ENCODE data around the gene WASF2. TPM values are rescaled to one million over a fixed set of nuclear protein-coding genes. Genes with fewer than 3 reads are reported as not detected.

Gene WASF2
- total and polyA plus RNA-seq, 2 of the 13 experiments (the other 11 are each of a cell fraction or from before 2014, with no cell fraction given) = 10.4 to 27.7 TPM

DNA sequence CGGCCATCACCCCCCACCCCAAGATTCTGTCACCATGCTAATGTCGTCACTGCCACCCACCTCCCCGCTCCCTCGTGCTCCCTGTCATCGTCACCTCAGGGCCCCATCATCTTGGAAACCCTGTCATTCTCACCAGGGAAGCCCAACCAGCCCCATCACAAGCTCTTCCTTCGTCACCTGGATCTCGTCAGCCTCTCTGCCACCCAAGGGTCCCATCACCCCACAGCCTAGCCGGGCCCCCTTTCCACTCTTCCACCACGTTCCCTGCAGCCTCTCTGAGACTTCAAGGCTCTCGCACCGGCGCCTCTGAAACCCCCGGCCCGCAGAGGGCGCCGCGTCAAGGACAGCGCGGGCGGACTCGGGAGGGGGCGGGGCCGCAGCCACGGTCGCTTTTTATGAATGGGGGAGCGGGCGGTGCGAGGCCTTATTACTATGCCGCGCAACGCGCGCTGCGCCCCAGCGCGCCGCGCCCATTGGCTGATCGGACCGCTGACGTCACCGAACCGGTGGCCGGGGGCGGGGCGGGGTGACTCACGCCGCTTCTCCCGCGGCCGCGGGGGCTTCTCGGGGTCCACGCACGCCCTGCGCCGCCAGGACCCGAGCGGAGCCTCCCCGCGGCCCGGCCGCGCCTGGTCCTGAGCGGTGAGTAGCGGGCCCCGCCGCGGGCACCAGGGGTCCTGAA lies 97.7 kb downstream of the WASF2 start, which contains the start of gene GPR3 (continued):
- no peak; the same call in 1 of the 2 replicates for TF ChIP-seq PRMT3 (CRISPR knock-in tag; IDR thresholded peaks at IDR 0.05; ENCODE audit: borderline replicate concordance, low read depth)
- TF ChIP-seq ZFP36 (IDR thresholded peaks at IDR 0.05; ENCODE audit: borderline replicate concordance, low read depth, low read length, partially characterized antibody) = no peak
- TF ChIP-seq, protein P1, sequence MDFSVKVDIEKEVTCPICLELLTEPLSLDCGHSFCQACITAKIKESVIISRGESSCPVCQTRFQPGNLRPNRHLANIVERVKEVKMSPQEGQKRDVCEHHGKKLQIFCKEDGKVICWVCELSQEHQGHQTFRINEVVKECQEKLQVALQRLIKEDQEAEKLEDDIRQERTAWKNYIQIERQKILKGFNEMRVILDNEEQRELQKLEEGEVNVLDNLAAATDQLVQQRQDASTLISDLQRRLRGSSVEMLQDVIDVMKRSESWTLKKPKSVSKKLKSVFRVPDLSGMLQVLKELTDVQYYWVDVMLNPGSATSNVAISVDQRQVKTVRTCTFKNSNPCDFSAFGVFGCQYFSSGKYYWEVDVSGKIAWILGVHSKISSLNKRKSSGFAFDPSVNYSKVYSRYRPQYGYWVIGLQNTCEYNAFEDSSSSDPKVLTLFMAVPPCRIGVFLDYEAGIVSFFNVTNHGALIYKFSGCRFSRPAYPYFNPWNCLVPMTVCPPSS (IDR thresholded peaks at IDR 0.05) = no peak
- no peak for TF ChIP-seq GABPA (IDR thresholded peaks at IDR 0.05; ENCODE audit: low read depth, low read length)
- no peak for TF ChIP-seq GABPA (CRISPR knock-in tag; IDR thresholded peaks at IDR 0.05; ENCODE audit: low read depth)
- no peak for TF ChIP-seq TARDBP (CRISPR knock-in tag; IDR thresholded peaks at IDR 0.05)
- TF ChIP-seq ZNF670 (CRISPR knock-in tag; IDR thresholded peaks at IDR 0.05; ENCODE audit: borderline replicate concordance) = peak; percentile 59; the same call in 1 of the 2 replicates
- no peak for TF ChIP-seq ZNF83 (CRISPR knock-in tag; IDR thresholded peaks at IDR 0.05; ENCODE audit: borderline replicate concordance)
- TF ChIP-seq, protein P2, sequence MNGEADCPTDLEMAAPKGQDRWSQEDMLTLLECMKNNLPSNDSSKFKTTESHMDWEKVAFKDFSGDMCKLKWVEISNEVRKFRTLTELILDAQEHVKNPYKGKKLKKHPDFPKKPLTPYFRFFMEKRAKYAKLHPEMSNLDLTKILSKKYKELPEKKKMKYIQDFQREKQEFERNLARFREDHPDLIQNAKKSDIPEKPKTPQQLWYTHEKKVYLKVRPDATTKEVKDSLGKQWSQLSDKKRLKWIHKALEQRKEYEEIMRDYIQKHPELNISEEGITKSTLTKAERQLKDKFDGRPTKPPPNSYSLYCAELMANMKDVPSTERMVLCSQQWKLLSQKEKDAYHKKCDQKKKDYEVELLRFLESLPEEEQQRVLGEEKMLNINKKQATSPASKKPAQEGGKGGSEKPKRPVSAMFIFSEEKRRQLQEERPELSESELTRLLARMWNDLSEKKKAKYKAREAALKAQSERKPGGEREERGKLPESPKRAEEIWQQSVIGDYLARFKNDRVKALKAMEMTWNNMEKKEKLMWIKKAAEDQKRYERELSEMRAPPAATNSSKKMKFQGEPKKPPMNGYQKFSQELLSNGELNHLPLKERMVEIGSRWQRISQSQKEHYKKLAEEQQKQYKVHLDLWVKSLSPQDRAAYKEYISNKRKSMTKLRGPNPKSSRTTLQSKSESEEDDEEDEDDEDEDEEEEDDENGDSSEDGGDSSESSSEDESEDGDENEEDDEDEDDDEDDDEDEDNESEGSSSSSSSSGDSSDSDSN (CRISPR knock-in tag; IDR thresholded peaks at IDR 0.05) = 0 out of 2 replicates have a peak, but pooled peaks have one; percentile 11
- TF ChIP-seq SIN3A (IDR thresholded peaks at IDR 0.05; ENCODE audit: borderline replicate concordance, low read depth, low read length) = peak; percentile 67; the same call in 1 of the 2 replicates
- TF ChIP-seq ADNP (CRISPR knock-in tag; IDR thresholded peaks at IDR 0.05) = no peak
- no peak for TF ChIP-seq ZBTB26 (CRISPR knock-in tag; IDR thresholded peaks at IDR 0.05; ENCODE audit: borderline replicate concordance)
- TF ChIP-seq DNMT1 (CRISPR knock-in tag; IDR thresholded peaks at IDR 0.05) = 0 out of 2 replicates have a peak, but pooled peaks have one; percentile 25
- TF ChIP-seq ONECUT2 (CRISPR knock-in tag; IDR thresholded peaks at IDR 0.05) = no peak
- no peak for TF ChIP-seq RCOR2 (CRISPR knock-in tag; IDR thresholded peaks at IDR 0.05)
- no peak for TF ChIP-seq ZNF354B (CRISPR knock-in tag; IDR thresholded peaks at IDR 0.05)
- no peak for TF ChIP-seq ZNF335 (CRISPR knock-in tag; IDR thresholded peaks at IDR 0.05)
- no peak for TF ChIP-seq ZBTB39 (CRISPR knock-in tag; IDR thresholded peaks at IDR 0.05)
- no peak for TF ChIP-seq ZNF576 (CRISPR knock-in tag; IDR thresholded peaks at IDR 0.05)
- TF ChIP-seq NFE2L2 (IDR thresholded peaks at IDR 0.05; ENCODE audit: low read length) = no peak
- peak; percentile 87 for TF ChIP-seq HNRNPLL (IDR thresholded peaks at IDR 0.05; ENCODE audit: low read depth, low read length, poor library complexity, severe bottlenecking)
